Smooth muscle cell (in vitro differentiated cells): ENCODE results near the gene LMX1B. TPM values are rescaled to one million over a fixed set of nuclear protein-coding genes. Genes with fewer than 3 reads are reported as not detected.

ENCODE experiments used
- DNase-seq: peaks from one replicate; lab custom pipeline; 2025; ENCODE audit not compliant: unreplicated experiment; lab: John Stamatoyannopoulos, UW
- H2AFZ ChIP-seq: fragments of 200-600 bp; sonication (generic); 2 replicates; pipeline ENCODE4 v1.6.0; 2016; ENCODE audit warnings: antibody characterized with exemption, low read depth, mild to moderate bottlenecking
- H3F3A ChIP-seq: fragments of 200-600 bp; sonication (generic); 2 replicates; pipeline ENCODE4 v1.6.0; 2017; ENCODE audit warnings: antibody characterized with exemption, low read depth
- H3K27ac ChIP-seq: fragments of 200-600 bp; sonication (generic); 2 replicates; pipeline ENCODE4 v1.5.1; 2016; ENCODE audit warnings: low read depth, mild to moderate bottlenecking
- H3K27me3 ChIP-seq: fragments of 200-600 bp; sonication (generic); 2 replicates; pipeline ENCODE4 v1.6.1; 2016; ENCODE audit warnings: low read depth, mild to moderate bottlenecking
- H3K36me3 ChIP-seq: fragments of 200-600 bp; sonication (generic); 2 replicates; pipeline ENCODE4 v1.5.1; 2016; ENCODE audit warnings: low read depth
- H3K4me1 ChIP-seq: fragments of 200-600 bp; sonication (generic); 2 replicates; pipeline ENCODE4 v1.5.1; 2016; ENCODE audit warnings: low read depth
- H3K4me2 ChIP-seq: fragments of 200-600 bp; sonication (generic); 2 replicates; pipeline ENCODE4 v1.6.0; 2016; ENCODE audit warnings: mild to moderate bottlenecking
- H3K4me3 ChIP-seq: fragments of 200-600 bp; sonication (generic); 2 replicates; pipeline ENCODE4 v1.5.1; 2016; ENCODE audit warnings: mild to moderate bottlenecking
- H3K79me2 ChIP-seq: fragments of 200-600 bp; sonication (generic); 2 replicates; pipeline ENCODE4 v1.6.0; 2016; ENCODE audit warnings: low read depth, mild to moderate bottlenecking
- H3K9ac ChIP-seq: fragments of 200-600 bp; sonication (generic); 2 replicates; pipeline ENCODE4 v1.6.0; 2016; ENCODE audit warnings: low read depth
- H3K9me3 ChIP-seq: fragments of 200-600 bp; sonication (generic); replicated peaks from 2 replicates; pipeline ENCODE4 v1.5.1; 2016; ENCODE audit warnings: low read depth
- H4K20me1 ChIP-seq: fragments of 200-600 bp; sonication (generic); 2 replicates; pipeline ENCODE4 v1.6.0; 2016; ENCODE audit warnings: low read depth
- WGBS: methylation state at CpG from one replicate; pipeline ENCODE4 v1.1.7; 2016; ENCODE audit warnings: low lambda C conversion rate; 5-methylcytosine and 5-hydroxymethylcytosine counted together
- polyA plus RNA-seq: library from polyadenylated mRNA; unstranded; fragments of >200 nt; fragmentation: Nextera tagmentation; extraction: Ambion mirVana; gene quantifications from 2 replicates; pipeline ENCODE4 v1.2.1, GENCODE V29; 2016
- total RNA-seq: library from RNA; depleted of rRNA; stranded (reverse); fragments of >200 nt; gene quantifications from 2 replicates; pipeline ENCODE4 v1.2.3, GENCODE V29; 2014
- TF ChIP-seq, protein P1 (sequence below): fragments of 200-600 bp; sonication (generic); IDR thresholded peaks from 2 replicates; pipeline ENCODE4 v1.5.1; 2017; ENCODE audit warnings: borderline replicate concordance, mild to moderate bottlenecking, antibody characterized with exemption; ENCODE audit not compliant: insufficient read depth, poor library complexity, severe bottlenecking

The LMX1B gene
- total and polyA plus RNA-seq, 2 experiments from 2014 or later: not detected

DNA sequence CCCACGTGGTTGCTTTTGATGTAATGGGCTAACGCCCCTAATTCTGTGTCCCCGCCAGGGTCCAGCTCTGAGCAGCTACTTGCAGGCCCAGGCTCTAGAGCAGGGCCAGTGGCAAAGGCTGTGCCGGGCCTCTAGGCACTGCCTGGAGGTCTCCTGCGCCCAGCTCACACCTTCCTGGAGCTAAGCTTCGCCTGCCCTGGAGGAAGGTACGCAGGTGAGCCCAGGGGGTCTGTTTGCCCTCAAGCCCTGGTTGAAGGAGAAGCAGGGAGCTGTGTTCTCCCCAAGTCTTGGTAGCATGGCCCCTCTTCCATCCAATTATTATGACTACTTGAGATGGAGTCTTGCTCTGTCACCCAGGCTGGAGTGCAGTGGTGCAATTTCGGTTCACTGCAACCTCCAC is 5.2 kb upstream of the LMX1B start:
- H3F3A ChIP-seq: no peaks in the 10 kb centered on the region
- no peaks in the 10 kb centered on the region for H4K20me1 ChIP-seq
- no peak overlapping the region for H3K9ac ChIP-seq
- no peak overlapping the region for H3K4me2 ChIP-seq
- H3K27ac ChIP-seq: no peak overlapping the region
- H3K4me3 ChIP-seq: no peak overlapping the region
- H3K4me1 ChIP-seq: peaks cover 8% of the 10 kb centered on the region
- H3K9me3 ChIP-seq: no peaks in the 10 kb centered on the region
- no peaks in the 10 kb centered on the region for H3K79me2 ChIP-seq
- H3K27me3 ChIP-seq: peaks cover 83% of the 10 kb centered on the region
- DNase-seq: no peak
- TF ChIP-seq, protein P1, sequence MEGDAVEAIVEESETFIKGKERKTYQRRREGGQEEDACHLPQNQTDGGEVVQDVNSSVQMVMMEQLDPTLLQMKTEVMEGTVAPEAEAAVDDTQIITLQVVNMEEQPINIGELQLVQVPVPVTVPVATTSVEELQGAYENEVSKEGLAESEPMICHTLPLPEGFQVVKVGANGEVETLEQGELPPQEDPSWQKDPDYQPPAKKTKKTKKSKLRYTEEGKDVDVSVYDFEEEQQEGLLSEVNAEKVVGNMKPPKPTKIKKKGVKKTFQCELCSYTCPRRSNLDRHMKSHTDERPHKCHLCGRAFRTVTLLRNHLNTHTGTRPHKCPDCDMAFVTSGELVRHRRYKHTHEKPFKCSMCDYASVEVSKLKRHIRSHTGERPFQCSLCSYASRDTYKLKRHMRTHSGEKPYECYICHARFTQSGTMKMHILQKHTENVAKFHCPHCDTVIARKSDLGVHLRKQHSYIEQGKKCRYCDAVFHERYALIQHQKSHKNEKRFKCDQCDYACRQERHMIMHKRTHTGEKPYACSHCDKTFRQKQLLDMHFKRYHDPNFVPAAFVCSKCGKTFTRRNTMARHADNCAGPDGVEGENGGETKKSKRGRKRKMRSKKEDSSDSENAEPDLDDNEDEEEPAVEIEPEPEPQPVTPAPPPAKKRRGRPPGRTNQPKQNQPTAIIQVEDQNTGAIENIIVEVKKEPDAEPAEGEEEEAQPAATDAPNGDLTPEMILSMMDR: no peak
- WGBS: 79% methylated on average over 8 of the region's 8 CpGs
- no peak overlapping the region for H2AFZ ChIP-seq
- no peaks in the 10 kb centered on the region for H3K36me3 ChIP-seq

GRCh38 chr9:126609191-126609590 is 4.5 kb upstream of the LMX1B start:
- WGBS: 83% methylated on average over 6 of the region's 6 CpGs
- H3K27me3 ChIP-seq: peaks cover 78% of the 10 kb centered on the region
- no peak for DNase-seq

GRCh38 chr9:126609711-126610388 is 3.9 kb upstream of the LMX1B start:
- Histone ChIP-seq H3K36me3 (no peaks in the 10 kb centered on the region), H3K4me1 (peaks cover 8% of the 10 kb centered on the region), H2AFZ (no peak overlapping the region), H3K27me3 (peaks cover 84% of the 10 kb centered on the region), H3K9me3 (no peaks in the 10 kb centered on the region), H3K27ac (no peak overlapping the region), H3K4me3 (no peak overlapping the region), H3K9ac (no peak overlapping the region), H4K20me1 (no peaks in the 10 kb centered on the region), H3F3A (no peaks in the 10 kb centered on the region), H3K4me2 (no peak overlapping the region), H3K79me2 (no peaks in the 10 kb centered on the region)
- DNase-seq: no peak
- TF ChIP-seq, protein P1: no peak
- 44% methylated on average over 23 of the region's 23 CpGs for WGBS

More at GRCh38 chr9:126609191-126609590, 4.5 kb upstream of the LMX1B start:
- no peak overlapping the region for H3K4me2 ChIP-seq
- H4K20me1 ChIP-seq: no peaks in the 10 kb centered on the region
- TF ChIP-seq, protein P1: no peak
- H3K27ac ChIP-seq: no peak overlapping the region
- H3K9ac ChIP-seq: no peak overlapping the region
- no peaks in the 10 kb centered on the region for H3F3A ChIP-seq
- no peak overlapping the region for H3K4me3 ChIP-seq
- no peaks in the 10 kb centered on the region for H3K36me3 ChIP-seq
- peaks cover 8% of the 10 kb centered on the region for H3K4me1 ChIP-seq
- no peaks in the 10 kb centered on the region for H3K9me3 ChIP-seq
- no peaks in the 10 kb centered on the region for H3K79me2 ChIP-seq
- no peak overlapping the region for H2AFZ ChIP-seq

DNA sequence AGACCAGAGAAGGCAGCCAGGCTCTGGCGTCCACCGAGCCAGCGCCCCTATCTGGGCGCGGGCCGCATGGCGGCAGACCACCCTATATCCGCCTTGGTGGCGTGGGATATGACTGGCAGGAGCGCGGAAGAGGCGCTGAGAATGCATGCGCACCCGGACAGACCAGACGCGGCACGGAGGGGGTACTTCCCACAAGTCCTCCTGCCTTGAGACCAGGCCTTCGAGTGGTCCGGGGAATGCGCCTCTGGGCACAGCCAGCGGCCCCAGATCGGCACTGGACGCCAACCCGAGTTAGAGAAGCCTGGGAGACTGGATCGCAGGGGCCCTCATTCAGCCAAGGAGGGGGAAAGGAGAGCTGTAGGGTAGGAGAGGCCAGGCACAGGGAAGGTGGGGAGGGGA is 2.5 kb upstream of the LMX1B start:
- H3K79me2 ChIP-seq: no peaks in the 10 kb centered on the region
- no peaks in the 10 kb centered on the region for H3K36me3 ChIP-seq
- TF ChIP-seq, protein P1: no peak
- no peak overlapping the region for H3K4me2 ChIP-seq
- no peaks in the 10 kb centered on the region for H3K9me3 ChIP-seq
- peaks cover 93% of the 10 kb centered on the region for H3K27me3 ChIP-seq
- peaks cover 8% of the 10 kb centered on the region for H3K4me1 ChIP-seq
- H3K27ac ChIP-seq: no peak overlapping the region
- no peak overlapping the region for H2AFZ ChIP-seq
- no peak for DNase-seq
- no peaks in the 10 kb centered on the region for H3F3A ChIP-seq
- H3K9ac ChIP-seq: no peak overlapping the region
- H3K4me3 ChIP-seq: no peak overlapping the region
- 6% methylated on average over 25 of the region's 25 CpGs for WGBS
- H4K20me1 ChIP-seq: no peaks in the 10 kb centered on the region
